B cell (primary cell): ENCODE results near the gene MPP2. TPM values are rescaled to one million over a fixed set of nuclear protein-coding genes. Genes with fewer than 3 reads are reported as not detected.

ENCODE experiments used
- ATAC-seq: fragments of 200-7000 bp; cut with Tn5 transposase; one replicate; pipeline ENCODE4 v1.10.0; 2021; ENCODE audit warnings: low read depth, mild to moderate bottlenecking, moderate number of reproducible peaks, moderate library complexity
- CTCF ChIA-PET: fragments of 350-600 bp; sonication (Branson Sonifier 250); formaldehyde crosslinking; loops from one replicate; lab custom pipeline; 2021; ENCODE audit warnings: antibody characterized with exemption, inconsistent platforms; lab: Charles Lee
- POLR2A ChIA-PET: fragments of 350-600 bp; sonication (Branson Sonifier 250); formaldehyde crosslinking; loops from one replicate; lab custom pipeline; 2021; ENCODE audit warnings: antibody characterized with exemption; lab: Charles Lee
- DNase-seq: peaks from one replicate; pipeline ENCODE4 v3.0.0; 2013
- H2AFZ ChIP-seq: 2 replicates; pipeline ENCODE4 v1.6.1; 2012; ENCODE audit warnings: mild to moderate bottlenecking, low read depth, low read length; ENCODE audit not compliant: insufficient read depth, poor library complexity, severe bottlenecking
- H3K27ac ChIP-seq, 2 donors: 1 replicate in 1 of 2; 2 replicates in 1 of 2; pipeline ENCODE4 v1.5.1; 2012 to 2013; ENCODE audit warnings: low read length in 2 of 2, mild to moderate bottlenecking in 2 of 2, moderate library complexity in 1 of 2
- H3K27me3 ChIP-seq, 4 experiments: fragments of 200-600 bp in 1 of 4; sonication (generic) in 1 of 4; replicated peaks in 1 of 4; 1 replicate in 2 of 4; 2 replicates in 2 of 4; pipeline versions ENCODE4 v1.6.1 to v1.7.0; 2013 to 2016; ENCODE audit warnings: low read length in 3 of 4, mild to moderate bottlenecking in 2 of 4, mixed read lengths in 1 of 4, moderate library complexity in 1 of 4; ENCODE audit not compliant: insufficient read depth in 4 of 4, control insufficient read depth in 3 of 4; ENCODE audit errors: control extremely low read depth in 1 of 4
- H3K36me3 ChIP-seq, 2 experiments: replicated peaks in 1 of 2; 1 replicate in 1 of 2; 2 replicates in 1 of 2; pipeline versions ENCODE4 v1.6.1 to v1.7.1; 2013; ENCODE audit warnings: low read length in 1 of 2; ENCODE audit not compliant: insufficient read depth in 2 of 2, control insufficient read depth in 1 of 2; ENCODE audit errors: control extremely low read depth in 1 of 2, extremely low read depth in 1 of 2
- H3K4me1 ChIP-seq, 2 donors: fragments of 200-600 bp in 1 of 2; sonication (generic) in 1 of 2; 1 replicate in 1 of 2; 2 replicates in 1 of 2; pipeline versions ENCODE4 v1.5.1 to v1.6.1; 2013 to 2017; ENCODE audit warnings: low read length in 2 of 2; ENCODE audit not compliant: control insufficient read depth in 2 of 2, insufficient read depth in 2 of 2
- H3K4me2 ChIP-seq: replicated peaks from 2 replicates; pipeline ENCODE3; 2012; ENCODE audit warnings: mild to moderate bottlenecking, low read depth, low read length; ENCODE audit not compliant: poor library complexity, severe bottlenecking
- H3K4me3 ChIP-seq, 5 experiments: fragments of 200-600 bp in 1 of 5; sonication (generic) in 1 of 5; 1 replicate in 3 of 5; 2 replicates in 2 of 5; pipeline versions ENCODE4 v1.5.1 to v1.7.0; 2011 to 2016; ENCODE audit warnings: low read length in 4 of 5, mild to moderate bottlenecking in 4 of 5, low read depth in 2 of 5, control low read depth in 1 of 5, moderate library complexity in 1 of 5; ENCODE audit not compliant: insufficient read depth in 1 of 5; ENCODE audit errors: control extremely low read depth in 1 of 5, extremely low read depth in 1 of 5
- H3K79me2 ChIP-seq: fragments of 200-600 bp; sonication (generic); one replicate; pipeline ENCODE4 v1.6.0; 2016; ENCODE audit warnings: low read length; ENCODE audit not compliant: control insufficient read depth, insufficient read depth
- H3K9ac ChIP-seq: fragments of 200-600 bp; sonication (generic); 2 replicates; pipeline ENCODE4 v1.6.1; 2017; ENCODE audit warnings: mild to moderate bottlenecking, low read length, moderate library complexity
- H3K9me3 ChIP-seq, 3 donors: one replicate each; pipeline versions ENCODE4 v1.6.1 to v1.7.1; 2013; ENCODE audit warnings: low read length in 2 of 3; ENCODE audit not compliant: control insufficient read depth in 2 of 3, insufficient read depth in 1 of 3; ENCODE audit errors: control extremely low read depth in 1 of 3
- H4K20me1 ChIP-seq: 2 replicates; pipeline ENCODE4 v1.6.0; 2012; ENCODE audit warnings: mild to moderate bottlenecking, low read length; ENCODE audit not compliant: insufficient read depth, control insufficient read depth, poor library complexity, severe bottlenecking
- H3K27ac Mint-ChIP-seq: one replicate; pipeline ENCODE4 v1.8.0; 2021; ENCODE audit warnings: mixed read lengths
- H3K27me3 Mint-ChIP-seq: one replicate; pipeline ENCODE4 v1.8.0; 2021; ENCODE audit warnings: mixed read lengths
- H3K4me1 Mint-ChIP-seq: one replicate; pipeline ENCODE4 v1.8.0; 2021; ENCODE audit warnings: mixed read lengths
- H3K4me3 Mint-ChIP-seq: one replicate; pipeline ENCODE4 v1.8.0; 2021; ENCODE audit warnings: mixed read lengths
- H3K9me3 Mint-ChIP-seq: one replicate; pipeline ENCODE4 v1.8.0; 2022; ENCODE audit warnings: mixed read lengths; ENCODE audit not compliant: insufficient read depth
- CTCF ChIP-seq: fragments of 200-600 bp; IDR thresholded peaks from one replicate; pipeline ENCODE4 v1.8.0; 2022; ENCODE audit warnings: antibody characterized with exemption, mild to moderate bottlenecking
- EZH2 ChIP-seq: IDR thresholded peaks from 2 replicates; pipeline ENCODE4 v1.6.1; 2012; ENCODE audit warnings: borderline replicate concordance, low read depth, mild to moderate bottlenecking, moderate library complexity, low read length; ENCODE audit not compliant: insufficient read depth, poor library complexity, severe bottlenecking
- WGBS: methylation state at CpG from one replicate; pipeline ENCODE4 v1.1.5; 2013; ENCODE audit warnings: missing lambda C conversion rate; ENCODE audit not compliant: insufficient coverage; 5-methylcytosine and 5-hydroxymethylcytosine counted together
- intact Hi-C: fragments of 100-400 bp; cut with micrococcal nuclease; formaldehyde crosslinking; loops from one replicate; pipeline ENCODE4 v1.10.0; 2022
- polyA plus RNA-seq: library from polyadenylated mRNA; depleted of rRNA; stranded (reverse); fragments of >200 nt; gene quantifications from 2 replicates; pipeline ENCODE4 v1.2.3, GENCODE V29; 2012
- total RNA-seq, 2 donors: library from RNA; stranded (reverse); fragments of 120-200 nt in 1 of 2; gene quantifications; 1 replicate in 1 of 2; 2 replicates in 1 of 2; pipeline versions ENCODE4 v1.2.3 to v1.2.4, GENCODE V29; 2013 to 2022

Gene MPP2
- total and polyA plus RNA-seq, 2 donors (not counting 1 experiment from before 2014, with no cell fraction given), result 0.15 TPM; not detected in 1

GRCh38 chr17:43882761-43883415 is 24.4 kb downstream of the MPP2 start:
- no peak overlapping the region for H3K9ac ChIP-seq
- ChIA-PET CTCF (interaction anchor here (1.5 kb wide), 1 partner anchor 27 kb away, joined by 3 read pairs; no protein-coding TSS in a partner anchor), POLR2A (no interaction called here)
- H3K27me3 ChIP-seq, result peaks cover 0 to 22% (median 3%) of the 10 kb centered on the region in 4 experiments
- H3K4me2 ChIP-seq, result no peak overlapping the region
- DNase-seq, result no peak
- no peak overlapping the region for H3K4me3 Mint-ChIP-seq
- H3K27me3 Mint-ChIP-seq, result peaks cover 23% of the 10 kb centered on the region
- intact Hi-C loops, result no loop called here
- no peak overlapping the region for H3K4me3 ChIP-seq
- WGBS, result 93% methylated on average over 5 of the region's 14 CpGs
- H3K27ac ChIP-seq, result no peak overlapping the region
- no peaks in the 10 kb centered on the region for H3K4me1 Mint-ChIP-seq
- H4K20me1 ChIP-seq, result no peaks in the 10 kb centered on the region
- no peak overlapping the region for H3K27ac Mint-ChIP-seq
- H3K9me3 Mint-ChIP-seq, result no peaks in the 10 kb centered on the region
- H3K36me3 ChIP-seq, result no peaks in the 10 kb centered on the region
- peaks cover 0 to 3% of the 10 kb centered on the region in 2 donors for H3K4me1 ChIP-seq
- TF ChIP-seq CTCF (no peak), EZH2 (no peak)
- H3K79me2 ChIP-seq, result no peaks in the 10 kb centered on the region
- peaks cover 0 to 5% (median 0%) of the 10 kb centered on the region in 3 donors for H3K9me3 ChIP-seq
- no peak overlapping the region for H2AFZ ChIP-seq
- no peak for ATAC-seq

- 96% methylated on average over 17 of the region's 27 CpGs for WGBS
- Histone ChIP-seq H3K4me1 (peaks cover 0 to 3% of the 10 kb centered on the region in 2 donors), H3K9ac (no peak overlapping the region), H3K79me2 (no peaks in the 10 kb centered on the region), H3K4me2 (no peak overlapping the region), H3K4me3 (no peak overlapping the region), H4K20me1 (no peaks in the 10 kb centered on the region), H3K36me3 (no peaks in the 10 kb centered on the region), H3K27ac (no peak overlapping the region), H2AFZ (no peak overlapping the region), H3K27me3 (peaks cover 0 to 22% (median 3%) of the 10 kb centered on the region in 4 experiments), H3K9me3 (peaks cover 0 to 5% (median 0%) of the 10 kb centered on the region in 3 donors)
- no peak for DNase-seq
- no peak for TF ChIP-seq EZH2
- TF ChIP-seq CTCF, result no peak
- ChIA-PET POLR2A (no interaction called here), CTCF (interaction anchor here (1.5 kb wide), 1 partner anchor 28 kb away, joined by 3 read pairs; no protein-coding TSS in a partner anchor)
- H3K9me3 Mint-ChIP-seq, result no peaks in the 10 kb centered on the region
- intact Hi-C loops, result no loop called here
- H3K27me3 Mint-ChIP-seq, result peaks cover 23% of the 10 kb centered on the region
- no peaks in the 10 kb centered on the region for H3K4me1 Mint-ChIP-seq
- H3K4me3 Mint-ChIP-seq, result no peak overlapping the region
- ATAC-seq, result no peak
- H3K27ac Mint-ChIP-seq, result no peak overlapping the region
Observed at GRCh38 chr17:43881758-43882505, 25.4 kb downstream of the MPP2 start.
